Measurements from ENCODE around the gene RORC.

DNA sequence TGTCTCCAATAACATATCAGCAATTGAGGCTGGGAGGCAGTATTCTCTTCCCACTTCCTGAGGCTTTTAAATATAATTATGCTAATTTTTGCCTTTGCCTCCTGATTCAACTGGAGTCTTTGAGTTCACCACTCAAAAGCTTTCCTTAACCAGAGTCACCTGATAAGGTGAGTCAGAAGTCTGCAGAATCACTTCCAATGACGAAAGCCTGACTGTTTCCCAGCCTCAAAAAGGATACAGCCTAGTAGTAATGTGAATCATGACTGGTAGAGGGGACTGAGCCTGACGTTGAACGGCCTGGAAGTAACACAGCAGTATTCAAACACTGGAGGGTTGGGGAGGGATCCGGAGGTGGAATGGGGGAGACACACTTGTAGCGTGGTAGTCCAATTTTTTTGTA lies 57.9 kb downstream of the RORC start:
- TF ChIP-seq POLR2AphosphoS5 (IDR thresholded peaks at IDR 0.05; ENCODE audit: low read depth, low read length), result no peak
- TF ChIP-seq TAF1 (IDR thresholded peaks at IDR 0.05; ENCODE audit: borderline replicate concordance, insufficient read depth, low read length), result no peak
- TF ChIP-seq REST (IDR thresholded peaks at IDR 0.05; ENCODE audit: insufficient read depth in 1 of 2, low read depth in 2 of 2, low read length in 2 of 2), result no peak

All from PFSK-1 (cell line).